Neural progenitor cell (in vitro differentiated cells): Measurements from ENCODE around the gene RIPOR1. TPM values are rescaled to one million over a fixed set of nuclear protein-coding genes. Genes with fewer than 3 reads are reported as not detected.
"Not testable (repeated sequence)": the region's sequence is repeated elsewhere in the genome, so short reads cannot be mapped to it uniquely, and the experiment has no call there.

Source experiments
- DNase-seq: peaks from one replicate; pipeline ENCODE4 v3.0.0-alpha.2; 2016; ENCODE audit warnings: low spot score
- H2AFZ ChIP-seq: fragments of 200-600 bp; sonication (generic); replicated peaks from 2 replicates; pipeline ENCODE4 v1.6.1; 2016; ENCODE audit warnings: antibody characterized with exemption
- H3F3A ChIP-seq: fragments of 200-600 bp; sonication (generic); 2 replicates; pipeline ENCODE4 v1.6.1; 2016; ENCODE audit warnings: antibody characterized with exemption, low read depth
- H3K27ac ChIP-seq: fragments of 200-600 bp; sonication (generic); 2 replicates; pipeline ENCODE4 v1.5.1; 2016; ENCODE audit warnings: mild to moderate bottlenecking
- H3K27me3 ChIP-seq: fragments of 200-600 bp; sonication (generic); 2 replicates; pipeline ENCODE4 v1.6.1; 2016; ENCODE audit warnings: mild to moderate bottlenecking, moderate library complexity
- H3K36me3 ChIP-seq: fragments of 200-600 bp; sonication (generic); 2 replicates; pipeline ENCODE4 v1.5.1; 2016
- H3K4me1 ChIP-seq: fragments of 200-600 bp; sonication (generic); 2 replicates; pipeline ENCODE4 v1.6.1; 2016; ENCODE audit warnings: mixed run types
- H3K4me2 ChIP-seq: fragments of 200-600 bp; sonication (generic); 2 replicates; pipeline ENCODE4 v1.6.1; 2016
- H3K4me3 ChIP-seq: fragments of 200-600 bp; sonication (generic); 2 replicates; pipeline ENCODE4 v1.5.1; 2016
- H3K79me2 ChIP-seq: fragments of 200-600 bp; sonication (generic); 2 replicates; pipeline ENCODE4 v1.6.1; 2016; ENCODE audit warnings: low read depth
- H3K9ac ChIP-seq: fragments of 200-600 bp; sonication (generic); 2 replicates; pipeline ENCODE4 v1.6.1; 2016
- H3K9me3 ChIP-seq: fragments of 200-600 bp; sonication (generic); 2 replicates; pipeline ENCODE4 v1.5.1; 2016; ENCODE audit warnings: low read depth
- H4K20me1 ChIP-seq: fragments of 200-600 bp; sonication (generic); 2 replicates; pipeline ENCODE4 v1.6.1; 2016; ENCODE audit warnings: low read depth
- H3K27ac Mint-ChIP-seq: 3 replicates; pipeline ENCODE4 v1.8.0; 2021; ENCODE audit warnings: mixed read lengths
- H3K27me3 Mint-ChIP-seq: 2 replicates; pipeline ENCODE4 v1.8.0; 2022; ENCODE audit warnings: low read depth, mild to moderate bottlenecking, inconsistent platforms, moderate library complexity, mixed read lengths; ENCODE audit not compliant: insufficient read depth
- H3K36me3 Mint-ChIP-seq: 3 replicates; pipeline ENCODE4 v1.8.0; 2021; ENCODE audit warnings: mixed read lengths
- H3K4me1 Mint-ChIP-seq: 3 replicates; pipeline ENCODE4 v1.8.0; 2021; ENCODE audit warnings: mixed read lengths
- H3K4me3 Mint-ChIP-seq: 3 replicates; pipeline ENCODE4 v1.8.0; 2021; ENCODE audit warnings: mild to moderate bottlenecking, moderate library complexity, mixed read lengths
- H3K9me3 Mint-ChIP-seq: 3 replicates; pipeline ENCODE4 v1.8.0; 2020; ENCODE audit warnings: mixed read lengths
- CTCF ChIP-seq: fragments of 200-600 bp; sonication (generic); IDR thresholded peaks from 2 replicates; pipeline ENCODE4 v1.5.1; 2017; ENCODE audit warnings: antibody characterized with exemption, mild to moderate bottlenecking
- EZH2 ChIP-seq: fragments of 200-600 bp; sonication (generic); IDR thresholded peaks from 2 replicates; pipeline ENCODE4 v1.6.1; 2017; ENCODE audit warnings: antibody characterized with exemption, mild to moderate bottlenecking, moderate library complexity
- EZH2phosphoT487 ChIP-seq: fragments of 200-600 bp; sonication (generic); IDR thresholded peaks from 2 replicates; pipeline ENCODE4 v1.6.1; 2017; ENCODE audit warnings: antibody characterized with exemption
- total RNA-seq: library from RNA; depleted of rRNA; stranded (reverse); fragments of >200 nt; gene quantifications from 2 replicates; pipeline ENCODE4 v1.2.3, GENCODE V29; 2015; ENCODE audit warnings: low replicate concordance

Gene RIPOR1
- total RNA-seq, 1 donor from 2014 or later = 13.5 TPM

GRCh38 chr16:67499106-67499505, 29.5 kb upstream of the RIPOR1 start:
- Histone ChIP-seq H3K9ac (no peak overlapping the region), H3K79me2 (no peaks in the 10 kb centered on the region), H4K20me1 (no peaks in the 10 kb centered on the region), H3K9me3 (no peaks in the 10 kb centered on the region), H3K4me3 (no peak overlapping the region), H3K4me2 (no peak overlapping the region), H2AFZ (no peak overlapping the region), H3K4me1 (no peaks in the 10 kb centered on the region), H3K27me3 (peaks cover 4% of the 10 kb centered on the region), H3F3A (no peaks in the 10 kb centered on the region), H3K36me3 (no peaks in the 10 kb centered on the region), H3K27ac (no peak overlapping the region)
- H3K36me3 Mint-ChIP-seq = no peaks in the 10 kb centered on the region
- H3K4me1 Mint-ChIP-seq = no peaks in the 10 kb centered on the region
- H3K27ac Mint-ChIP-seq = no peak overlapping the region
- no peak for TF ChIP-seq EZH2
- no peak for TF ChIP-seq CTCF
- peaks cover 3% of the 10 kb centered on the region for H3K27me3 Mint-ChIP-seq
- no peaks in the 10 kb centered on the region for H3K9me3 Mint-ChIP-seq
- no peak overlapping the region for H3K4me3 Mint-ChIP-seq
- DNase-seq = no peak

- Histone ChIP-seq H3K79me2 (no peaks in the 10 kb centered on the region), H2AFZ (no peak overlapping the region), H3F3A (no peaks in the 10 kb centered on the region), H3K4me2 (no peak overlapping the region), H4K20me1 (no peaks in the 10 kb centered on the region), H3K36me3 (no peaks in the 10 kb centered on the region), H3K27ac (no peak overlapping the region), H3K4me1 (peaks cover 6% of the 10 kb centered on the region), H3K4me3 (no peak overlapping the region), H3K9me3 (no peaks in the 10 kb centered on the region), H3K9ac (no peak overlapping the region), H3K27me3 (peaks cover 4% of the 10 kb centered on the region)
- Mint-ChIP-seq H3K4me1 (no peaks in the 10 kb centered on the region), H3K4me3 (no peak overlapping the region), H3K9me3 (no peaks in the 10 kb centered on the region), H3K27ac (no peak overlapping the region), H3K27me3 (peaks cover 2% of the 10 kb centered on the region), H3K36me3 (no peaks in the 10 kb centered on the region)
- DNase-seq = no peak
- no peak for TF ChIP-seq EZH2phosphoT487
These were observed 24.3 kb upstream of the RIPOR1 start for GRCh38 chr16:67504031-67505021.

DNA sequence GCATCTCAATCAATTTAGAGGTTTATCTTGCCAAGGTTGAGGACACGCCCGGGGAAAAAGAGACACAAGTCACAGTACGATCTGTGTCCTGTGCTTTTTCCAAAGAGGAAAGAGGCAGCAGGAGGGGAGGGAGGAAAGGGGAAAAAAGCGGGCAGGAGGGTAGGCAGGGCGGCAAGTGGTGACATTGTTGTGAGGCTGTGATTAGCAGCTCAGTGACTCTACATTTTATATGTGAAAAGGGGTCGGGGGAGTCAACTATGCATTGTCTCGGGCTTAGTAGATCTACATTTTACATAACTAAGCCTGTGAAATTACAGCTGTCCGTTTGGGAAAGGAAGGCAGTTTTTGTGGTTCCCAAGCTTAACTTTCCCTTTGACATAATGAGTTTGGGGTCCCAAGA, 22.2 kb upstream of the RIPOR1 start:
- H3K27me3 Mint-ChIP-seq = peaks cover 2% of the 10 kb centered on the region
- no peaks in the 10 kb centered on the region for H4K20me1 ChIP-seq
- no peak overlapping the region for H3K4me2 ChIP-seq
- peak overlapping the region; percentile 76 for H2AFZ ChIP-seq
- H3K27ac Mint-ChIP-seq = no peak overlapping the region
- peak; percentile 23 for DNase-seq
- H3K36me3 Mint-ChIP-seq = no peaks in the 10 kb centered on the region
- H3K9me3 ChIP-seq = no peaks in the 10 kb centered on the region
- H3K27me3 ChIP-seq = peaks cover 4% of the 10 kb centered on the region
- no peaks in the 10 kb centered on the region for H3F3A ChIP-seq
- H3K27ac ChIP-seq = no peak overlapping the region
- no peaks in the 10 kb centered on the region for H3K4me1 Mint-ChIP-seq
- no peak overlapping the region for H3K9ac ChIP-seq
- H3K79me2 ChIP-seq = no peaks in the 10 kb centered on the region
- TF ChIP-seq CTCF (no peak), EZH2 (no peak), EZH2phosphoT487 (no peak)
- H3K4me1 ChIP-seq = peaks cover 6% of the 10 kb centered on the region
- no peaks in the 10 kb centered on the region for H3K36me3 ChIP-seq
- H3K4me3 Mint-ChIP-seq = no peak overlapping the region
- H3K4me3 ChIP-seq = no peak overlapping the region
- no peaks in the 10 kb centered on the region for H3K9me3 Mint-ChIP-seq

DNA sequence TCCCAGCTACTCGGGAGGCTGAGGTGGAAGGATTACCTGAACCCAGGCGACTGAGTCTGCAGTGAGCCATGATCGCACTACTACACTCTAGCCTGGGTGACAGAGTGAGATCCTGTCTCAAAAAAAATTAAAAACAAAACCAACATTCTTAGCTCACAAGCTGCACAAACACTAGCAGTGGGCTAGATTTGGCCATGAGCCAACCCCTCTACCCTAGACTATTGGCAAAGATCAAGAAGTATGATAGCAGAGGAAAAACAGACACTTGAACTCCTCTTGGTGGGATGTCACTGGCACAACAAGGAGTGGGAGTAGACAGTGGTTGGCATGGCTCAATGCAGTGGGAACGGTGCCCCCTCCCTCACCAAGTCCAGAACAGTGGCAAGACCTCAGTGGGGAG, 19.6 kb upstream of the RIPOR1 start:
- H3K9me3 ChIP-seq = no peaks in the 10 kb centered on the region
- no peak overlapping the region for H3K9ac ChIP-seq
- peaks cover 2% of the 10 kb centered on the region for H3K27me3 Mint-ChIP-seq
- DNase-seq = no peak
- H3K79me2 ChIP-seq = no peaks in the 10 kb centered on the region
- H3K4me2 ChIP-seq = no peak overlapping the region
- no peaks in the 10 kb centered on the region for H3K36me3 Mint-ChIP-seq
- no peaks in the 10 kb centered on the region for H4K20me1 ChIP-seq
- no peak overlapping the region for H3K4me3 ChIP-seq
- no peaks in the 10 kb centered on the region for H3F3A ChIP-seq
- TF ChIP-seq EZH2 = no peak
- TF ChIP-seq EZH2phosphoT487 = no peak
- no peak for TF ChIP-seq CTCF
- no peak overlapping the region for H2AFZ ChIP-seq
- H3K36me3 ChIP-seq = no peaks in the 10 kb centered on the region
- peaks cover 4% of the 10 kb centered on the region for H3K27me3 ChIP-seq
- no peaks in the 10 kb centered on the region for H3K4me1 Mint-ChIP-seq
- H3K4me3 Mint-ChIP-seq = no peak overlapping the region
- no peak overlapping the region for H3K27ac ChIP-seq
- H3K4me1 ChIP-seq = peaks cover 6% of the 10 kb centered on the region
- no peak overlapping the region for H3K27ac Mint-ChIP-seq
- H3K9me3 Mint-ChIP-seq = no peaks in the 10 kb centered on the region

GRCh38 chr16:67513892-67514291, 14.7 kb upstream of the RIPOR1 start:
- H3K9me3 Mint-ChIP-seq, H2AFZ ChIP-seq, H3K4me2 ChIP-seq, H3K36me3 Mint-ChIP-seq, H3K4me1 Mint-ChIP-seq, H3K79me2 ChIP-seq, DNase-seq, H3K36me3 ChIP-seq, H3K27ac ChIP-seq, H3K4me3 ChIP-seq, H3K9me3 ChIP-seq, H3K9ac ChIP-seq, H3K27ac Mint-ChIP-seq, H3K4me1 ChIP-seq, H4K20me1 ChIP-seq, H3K27me3 Mint-ChIP-seq, H3K4me3 Mint-ChIP-seq, H3F3A ChIP-seq: not testable (repeated sequence)
- H3K27me3 ChIP-seq = peaks cover 20% of the 10 kb centered on the region
